HG02759 (cell line): ENCODE measurements around the gene TGFB1I1.
"Not testable (repeated sequence)": the region's sequence is repeated elsewhere in the genome, so short reads cannot be mapped to it uniquely, and the experiment has no call there.

Experiments used
- ATAC-seq: cut with Tn5 transposase; IDR thresholded peaks from one replicate; pipeline ENCODE4 v1.9.1; 2021; ENCODE audit warnings: mild to moderate bottlenecking, moderate library complexity; ENCODE audit not compliant: unreplicated experiment

The TGFB1I1 gene

GRCh38 chr16:31487071-31487719 is 15.2 kb downstream of the TGFB1I1 start:
- peak; percentile 1 for ATAC-seq

- ATAC-seq: peak; percentile 87
Observed at GRCh38 chr16:31487720-31488467, 15.9 kb downstream of the TGFB1I1 start.

GRCh38 chr16:31488468-31489297 is 16.7 kb downstream of the TGFB1I1 start:
- ATAC-seq: no peak

DNA sequence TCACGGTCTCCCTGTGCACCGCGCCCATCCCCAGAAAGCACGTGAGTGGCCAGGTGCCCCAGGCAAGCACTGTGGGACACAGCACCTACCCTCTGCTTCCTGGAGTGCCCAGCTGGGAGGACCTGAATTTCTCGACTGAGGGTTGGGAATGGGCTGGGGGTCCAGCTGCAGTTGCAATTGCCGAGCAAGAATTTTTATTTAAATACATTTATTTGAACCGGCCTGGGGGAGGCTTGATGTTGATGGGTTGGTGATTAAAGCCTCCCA is 17.3 kb downstream of the TGFB1I1 start:
- no peak for ATAC-seq

- no peak for ATAC-seq
Observed at GRCh38 chr16:31489616-31490584, 17.9 kb downstream of the TGFB1I1 start.

GRCh38 chr16:31491778-31492418 is 19.9 kb downstream of the TGFB1I1 start:
- no peak for ATAC-seq

GRCh38 chr16:31493506-31494125 is 21.7 kb downstream of the TGFB1I1 start:
- ATAC-seq: no peak

GRCh38 chr16:31496670-31497069 is 24.7 kb downstream of the TGFB1I1 start:
- ATAC-seq: no peak

DNA sequence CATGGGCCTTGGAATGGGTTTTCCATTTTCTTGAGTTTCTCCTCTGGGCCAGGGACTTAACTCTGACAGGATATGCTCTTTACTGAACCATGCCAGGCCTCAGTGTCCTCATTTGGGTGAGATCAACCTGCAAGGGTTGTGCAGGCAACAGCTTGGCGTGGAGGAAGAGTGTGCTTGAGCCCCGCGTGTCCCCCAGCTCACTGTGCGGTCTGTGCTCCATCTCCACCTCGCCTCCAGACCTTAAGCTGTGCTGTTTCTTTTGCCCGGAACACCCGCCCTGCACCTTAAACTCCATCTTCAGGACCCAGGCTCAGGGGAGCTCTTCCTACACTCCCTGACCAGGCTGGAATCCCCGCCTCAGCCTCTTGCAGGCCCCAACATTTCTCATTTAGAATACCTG is 26.5 kb downstream of the TGFB1I1 start:
- ATAC-seq: no peak

GRCh38 chr16:31499928-31500327 is 28.0 kb downstream of the TGFB1I1 start:
- ATAC-seq: no peak

GRCh38 chr16:31501226-31501965 is 29.4 kb downstream of the TGFB1I1 start:
- no peak for ATAC-seq

- ATAC-seq: no peak
Observed at GRCh38 chr16:31501966-31502348, 30.0 kb downstream of the TGFB1I1 start.

DNA sequence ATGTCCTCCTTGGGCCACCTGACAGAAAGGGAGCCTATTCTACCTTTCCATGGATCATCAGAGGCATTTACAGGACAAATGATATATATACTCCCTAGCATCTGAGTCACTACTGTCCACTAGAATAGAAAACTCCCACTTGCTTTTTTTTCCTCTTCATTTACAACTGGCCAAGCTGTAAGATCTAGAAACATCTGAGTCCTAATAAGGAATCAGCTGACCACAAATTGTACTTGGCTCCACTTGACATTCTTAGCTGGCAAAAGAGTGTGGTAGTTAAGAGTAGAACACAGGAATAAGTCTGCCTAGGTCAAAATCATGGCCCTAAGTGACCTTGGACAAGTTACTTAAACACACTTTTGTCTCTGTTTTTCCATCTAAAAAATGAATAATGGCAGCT is 31.0 kb downstream of the TGFB1I1 start:
- no peak for ATAC-seq

GRCh38 chr16:31503555-31503954 is 31.6 kb downstream of the TGFB1I1 start:
- ATAC-seq: not testable (repeated sequence)

- ATAC-seq: no peak
Observed at GRCh38 chr16:31504159-31504558, 32.2 kb downstream of the TGFB1I1 start.

- ATAC-seq: peak; percentile 42
Observed at GRCh38 chr16:31505483-31505882, 33.5 kb downstream of the TGFB1I1 start.

DNA sequence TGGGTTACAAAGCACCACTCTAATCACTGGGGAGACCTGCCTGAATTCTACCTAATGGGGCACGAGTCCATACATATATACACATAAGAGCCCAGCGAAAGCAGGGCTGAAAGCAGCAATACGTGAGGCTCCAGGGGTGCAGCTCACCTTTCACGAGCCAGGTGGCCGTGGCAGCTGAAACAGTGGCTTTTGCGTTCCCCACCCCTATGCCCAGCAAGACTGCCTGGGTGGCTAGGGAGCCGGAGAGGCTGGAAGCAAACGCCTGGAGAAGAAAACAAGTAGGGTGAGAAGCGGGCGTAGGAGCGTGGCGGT is 35.6 kb downstream of the TGFB1I1 start:
- peak; percentile 3 for ATAC-seq

DNA sequence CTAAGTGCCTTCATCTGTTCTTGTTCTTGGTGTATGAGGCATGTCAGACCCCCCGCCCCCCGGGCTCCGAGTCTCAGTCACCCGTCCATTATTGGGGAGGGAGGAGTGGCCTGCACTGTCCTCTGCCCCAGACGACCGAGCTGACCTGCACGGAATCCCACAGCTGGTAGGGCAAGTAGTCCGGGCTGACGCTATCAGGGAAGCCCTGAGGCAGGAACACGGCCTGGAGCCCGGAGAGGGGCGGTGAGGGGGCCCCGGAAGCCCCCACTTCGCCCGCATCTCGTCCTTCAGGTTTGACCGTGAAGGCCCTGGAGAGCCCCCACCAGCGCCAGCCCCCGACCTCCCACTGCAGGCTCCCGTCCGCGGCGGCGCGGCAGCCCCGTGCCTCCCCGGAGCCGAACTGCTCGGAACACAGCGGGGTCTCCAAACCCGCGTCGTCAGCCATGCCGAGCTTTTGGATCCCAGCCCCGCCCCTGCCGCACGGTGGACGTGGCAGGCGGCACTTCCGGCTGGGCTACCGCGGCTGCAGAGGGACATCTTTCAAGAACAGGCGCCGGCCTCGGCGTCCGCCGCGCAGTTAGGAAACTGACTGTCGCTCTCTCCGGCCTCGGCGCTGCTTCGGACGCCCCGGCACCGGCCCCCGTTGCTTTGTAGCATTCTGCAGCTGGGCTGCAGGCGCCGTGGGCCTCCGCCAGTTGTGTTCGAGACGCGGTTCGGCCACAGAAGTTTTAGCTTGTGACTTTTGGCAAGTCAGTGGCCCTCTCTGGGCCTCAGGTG is 36.2 kb downstream of the TGFB1I1 start, which contains the start of gene RUSF1:
Gene RUSF1, minus strand, starts transcription at position 463 of the 777 bp plus-strand sequence. Its CDS starts 18 bp downstream, at position 445.
- ATAC-seq: peak; percentile 93
